ENCODE data around the gene NTRK3.

- TF ChIP-seq CTCF (IDR thresholded peaks at IDR 0.05) (no peak), POLR2A (IDR thresholded peaks at IDR 0.05) (no peak)
Observed at GRCh38 chr15:88108477-88108876, 148.1 kb downstream of the NTRK3 start.

Measured in thyroid gland (tissue), 4 donors.